NT2/D1 (cell line): Measurements from ENCODE around the gene CRACR2A.

ENCODE experiments used
- YY1 ChIP-seq: IDR thresholded peaks from 2 replicates; pipeline ENCODE4 v1.6.1; 2011; ENCODE audit not compliant: insufficient read length, insufficient read depth
- ZNF274 ChIP-seq: IDR thresholded peaks from 2 replicates; pipeline ENCODE4 v1.6.1; 2011; ENCODE audit warnings: mild to moderate bottlenecking, low read depth, low read length

DNA sequence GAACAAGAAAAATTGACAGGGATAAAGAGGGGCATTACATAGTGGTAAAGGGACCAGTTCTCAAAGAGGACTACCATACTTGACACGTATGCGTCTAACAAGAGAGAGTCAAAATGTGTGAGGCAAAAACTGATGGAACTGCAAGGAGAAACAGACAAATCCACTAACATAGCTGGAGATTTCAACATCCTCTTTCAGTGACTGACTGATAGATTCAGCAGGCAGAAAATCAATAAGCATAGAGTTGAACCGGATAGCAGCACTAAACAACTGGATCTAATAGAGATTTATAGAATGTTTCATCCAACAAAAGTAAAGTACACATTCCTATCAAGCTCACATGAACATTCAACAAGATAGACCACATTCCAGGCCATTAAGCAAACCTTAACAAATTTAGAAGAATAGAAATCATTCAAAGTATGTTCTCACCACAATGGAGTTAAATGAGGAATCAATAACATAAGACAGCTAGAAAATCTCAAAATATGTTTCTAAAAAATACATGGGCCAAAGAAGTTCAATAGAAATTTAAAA, 16.1 kb upstream of the CRACR2A start:
- no peak for TF ChIP-seq ZNF274
- TF ChIP-seq YY1, result no peak
